Keratinocyte (primary cell): ENCODE results near the gene EIF2B1. TPM values are rescaled to one million over a fixed set of nuclear protein-coding genes. Genes with fewer than 3 reads are reported as not detected.

ENCODE experiments used
- DNase-seq: peaks from one replicate; pipeline ENCODE4 v3.0.0-alpha.2; 2011; ENCODE audit warnings: low read depth, missing footprints, low spot score
- FAIRE-seq: peaks from 2 replicates; lab custom pipeline; 2011; peaks lifted over from hg19 to GRCh38; lab: Jason Lieb, UNC
- H2AFZ ChIP-seq: 2 replicates; pipeline ENCODE4 v1.6.0; 2012; ENCODE audit warnings: low read length, control low read depth, inconsistent platforms; ENCODE audit not compliant: control insufficient read depth
- H3K27ac ChIP-seq: 2 replicates; pipeline ENCODE4 v1.5.1; 2011; ENCODE audit warnings: low read length; ENCODE audit not compliant: control insufficient read depth, insufficient read depth
- H3K27me3 ChIP-seq: 3 replicates; pipeline ENCODE4 v1.6.0; 2011; ENCODE audit warnings: low read length; ENCODE audit not compliant: control insufficient read depth, insufficient read depth; ENCODE audit errors: extremely low read depth
- H3K36me3 ChIP-seq, 2 experiments: 2 replicates in 1 of 2; 3 replicates in 1 of 2; pipeline ENCODE4 v1.5.1; 2011; ENCODE audit warnings: low read length in 2 of 2, mild to moderate bottlenecking in 1 of 2; ENCODE audit not compliant: control insufficient read depth in 2 of 2, insufficient read depth in 2 of 2; ENCODE audit errors: extremely low read depth in 1 of 2
- H3K4me1 ChIP-seq: 3 replicates; pipeline ENCODE4 v1.5.1; 2011; ENCODE audit warnings: low read length; ENCODE audit not compliant: control insufficient read depth, insufficient read depth; ENCODE audit errors: extremely low read depth
- H3K4me2 ChIP-seq: 3 replicates; pipeline ENCODE4 v1.6.0; 2011; ENCODE audit warnings: low read depth, low read length; ENCODE audit not compliant: control insufficient read depth, insufficient read depth; ENCODE audit errors: extremely low read depth
- H3K4me3 ChIP-seq, 3 experiments: fragments of 200-600 bp in 1 of 3; sonication (generic) in 1 of 3; 2 replicates in 2 of 3; 3 replicates in 1 of 3; pipeline ENCODE4 v1.5.1; 2011 to 2016; ENCODE audit warnings: low read length in 3 of 3, mild to moderate bottlenecking in 3 of 3, control low read depth in 2 of 3, inconsistent platforms in 1 of 3, low read depth in 1 of 3, mixed read lengths in 1 of 3, mixed run types in 1 of 3, moderate library complexity in 1 of 3; ENCODE audit not compliant: control insufficient read depth in 2 of 3, insufficient read depth in 2 of 3; ENCODE audit errors: extremely low read depth in 1 of 3
- H3K79me2 ChIP-seq: 2 replicates; pipeline ENCODE4 v1.6.0; 2012; ENCODE audit warnings: low read length; ENCODE audit not compliant: control insufficient read depth, insufficient read depth
- H3K9ac ChIP-seq: 3 replicates; pipeline ENCODE4 v1.6.0; 2011; ENCODE audit warnings: low read length; ENCODE audit not compliant: control insufficient read depth, insufficient read depth; ENCODE audit errors: extremely low read depth
- H3K9me1 ChIP-seq: 3 replicates; pipeline ENCODE4 v1.6.0; 2011; ENCODE audit warnings: low read length; ENCODE audit not compliant: control insufficient read depth, insufficient read depth; ENCODE audit errors: extremely low read depth
- H3K9me3 ChIP-seq: 2 replicates; pipeline ENCODE4 v1.5.1; 2012; ENCODE audit warnings: low read depth, low read length; ENCODE audit not compliant: control insufficient read depth
- H4K20me1 ChIP-seq: 3 replicates; pipeline ENCODE4 v1.6.0; 2011; ENCODE audit warnings: low read length; ENCODE audit not compliant: control insufficient read depth, insufficient read depth; ENCODE audit errors: extremely low read depth
- CTCF ChIP-seq, 3 experiments: IDR thresholded peaks in 1 of 3; conservative IDR thresholded peaks in 1 of 3; optimal IDR thresholded peaks in 1 of 3; 2 replicates in 2 of 3; 3 replicates in 1 of 3; pipeline versions ENCODE3 to v1.5.1; 2011; ENCODE audit warnings: low read length in 3 of 3, mild to moderate bottlenecking in 3 of 3, moderate library complexity in 2 of 3, control low read depth in 1 of 3, inconsistent platforms in 1 of 3; ENCODE audit not compliant: insufficient read depth in 2 of 3; ENCODE audit errors: extremely low read depth in 1 of 3
- EZH2 ChIP-seq: IDR thresholded peaks from one replicate; pipeline ENCODE4 v1.6.1; 2012; ENCODE audit warnings: inconsistent platforms, mild to moderate bottlenecking, low read length, moderate library complexity
- dilution Hi-C: fragments of 300-500 bp; cut with MboI; formaldehyde crosslinking; loops from one replicate; pipeline ENCODE4 v1.7.0; 2020; ENCODE audit warnings: low sequenced_read_pairs; ENCODE audit not compliant: extremely low pct_ligation_motif_present
- polyA plus RNA-seq, 5 experiments: library from polyadenylated mRNA; depleted of rRNA in 3 of 5; stranded (reverse) in 3 of 5; stranded (forward) in 1 of 5; unstranded in 1 of 5; fragments of >200 nt; gene quantifications; 1 replicate in 1 of 5; 2 replicates in 3 of 5; 3 replicates in 1 of 5; pipeline versions ENCODE4 v1.2.1 to v1.2.3, GENCODE V29; 2011 to 2012; ENCODE audit warnings: missing spikeins in 2 of 5, low read depth in 1 of 5, low replicate concordance in 1 of 5

Gene EIF2B1
- polyA plus RNA-seq, 1 donor (not counting 4 experiments of a cell fraction or from before 2014, with no cell fraction given) = 39.5 TPM

- Histone ChIP-seq H3K9me1 (no peaks in the 10 kb centered on the region), H2AFZ (no peak overlapping the region), H3K79me2 (peaks cover 7% of the 10 kb centered on the region), H3K4me2 (no peak overlapping the region), H3K4me3 (no peak overlapping the region), H3K9me3 (no peaks in the 10 kb centered on the region), H3K9ac (no peak overlapping the region), H3K27me3 (no peaks in the 10 kb centered on the region), H3K27ac (no peak overlapping the region), H4K20me1 (no peaks in the 10 kb centered on the region), H3K36me3 (peaks cover 19 to 25% of the 10 kb centered on the region in 2 experiments), H3K4me1 (peaks cover 3% of the 10 kb centered on the region)
- TF ChIP-seq CTCF (optimal IDR thresholded peaks at IDR 0.05 in 1 of 3, IDR thresholded peaks at IDR 0.05 in 1 of 3, conservative IDR thresholded peaks at IDR 0.05 in 1 of 3; ENCODE audit: extremely low read depth in 1 of 3, insufficient read depth in 2 of 3, low read length in 3 of 3) (no peak), EZH2 (no peak)
- dilution Hi-C loops = no loop called here
- FAIRE-seq = no peak
- no peak for DNase-seq
These were observed 14.9 kb upstream of the EIF2B1 start for GRCh38 chr12:123648401-123648800.

GRCh38 chr12:123645878-123646277 lies 12.4 kb upstream of the EIF2B1 start:
- H3K9ac ChIP-seq = no peak overlapping the region
- H3K4me2 ChIP-seq = no peak overlapping the region
- no peak overlapping the region for H3K27ac ChIP-seq
- DNase-seq = no peak
- no peaks in the 10 kb centered on the region for H4K20me1 ChIP-seq
- H3K27me3 ChIP-seq = no peaks in the 10 kb centered on the region
- H3K9me3 ChIP-seq = no peaks in the 10 kb centered on the region
- no peak overlapping the region for H3K4me3 ChIP-seq
- dilution Hi-C loops = no loop called here
- no peak overlapping the region for H2AFZ ChIP-seq
- no peak for FAIRE-seq
- TF ChIP-seq EZH2 (no peak), CTCF (optimal IDR thresholded peaks at IDR 0.05 in 1 of 3, IDR thresholded peaks at IDR 0.05 in 1 of 3, conservative IDR thresholded peaks at IDR 0.05 in 1 of 3; ENCODE audit: extremely low read depth in 1 of 3, insufficient read depth in 2 of 3, low read length in 3 of 3) (no peak)
- peaks cover 18 to 25% of the 10 kb centered on the region in 2 experiments for H3K36me3 ChIP-seq
- H3K9me1 ChIP-seq = no peaks in the 10 kb centered on the region
- H3K79me2 ChIP-seq = peaks cover 8% of the 10 kb centered on the region
- H3K4me1 ChIP-seq = peaks cover 3% of the 10 kb centered on the region
